Upper lobe of left lung (tissue), 4 donors: ENCODE measurements around the gene CARD6.

Experiments
- EP300 ChIP-seq, 4 donors: sonication (generic); formaldehyde crosslinking; IDR thresholded peaks; one replicate each; pipeline ENCODE4 v1.5.1; 2017; ENCODE audit warnings: antibody characterized with exemption in 4 of 4, control low read depth in 2 of 4
- POLR2A ChIP-seq, 4 donors: fragments of 450-650 bp; IDR thresholded peaks; one replicate each; pipeline ENCODE4 v1.5.1; 2016 to 2017; ENCODE audit warnings: antibody characterized with exemption in 4 of 4, mild to moderate bottlenecking in 2 of 4

GRCh38 chr5:40813698-40814281 is 27.4 kb upstream of the CARD6 start:
- TF ChIP-seq POLR2A (IDR thresholded peaks at IDR 0.05): no peak
- no peak for TF ChIP-seq EP300 (IDR thresholded peaks at IDR 0.05)
